H1 (cell line): ENCODE measurements around the gene MTF2. TPM values are rescaled to one million over a fixed set of nuclear protein-coding genes. Genes with fewer than 3 reads are reported as not detected.

Experiments used
- BRCA1 ChIP-seq: IDR thresholded peaks from 2 replicates; pipeline ENCODE4 v1.6.1; 2012; ENCODE audit warnings: low read depth, low read length, improper control_type of control experiment
- CHD7 ChIP-seq: fragments of 300-600 bp; sonication (generic); IDR thresholded peaks from 2 replicates; pipeline ENCODE4 v1.7.1; 2012; ENCODE audit warnings: low read length, moderate library complexity, mild to moderate bottlenecking, inconsistent platforms; ENCODE audit not compliant: insufficient replicate concordance
- GTF2F1 ChIP-seq: IDR thresholded peaks from 2 replicates; pipeline ENCODE4 v1.6.1; 2012; ENCODE audit warnings: low read depth, low read length, improper control_type of control experiment, borderline replicate concordance
- JUN ChIP-seq: IDR thresholded peaks from 2 replicates; pipeline ENCODE4 v1.6.1; 2011; ENCODE audit warnings: low read depth, mild to moderate bottlenecking, improper control_type of control experiment, low read length
- RAD21 ChIP-seq, 2 experiments: IDR thresholded peaks in 1 of 2; conservative IDR thresholded peaks in 1 of 2; 2 replicates each; pipeline ENCODE4 v1.6.1; 2011; ENCODE audit warnings: low read depth in 2 of 2, low read length in 2 of 2, improper control_type of control experiment in 1 of 2, inconsistent platforms in 1 of 2, mild to moderate bottlenecking in 1 of 2, moderate library complexity in 1 of 2
- SAP30 ChIP-seq: fragments of 300-600 bp; sonication (generic); IDR thresholded peaks from 2 replicates; pipeline ENCODE4 v1.7.1; 2012; ENCODE audit warnings: low read length, moderate library complexity, mild to moderate bottlenecking, inconsistent platforms; ENCODE audit not compliant: insufficient read depth, insufficient replicate concordance
- SIRT6 ChIP-seq: IDR thresholded peaks from one replicate; pipeline ENCODE4 v1.7.1; 2012; ENCODE audit warnings: low read length, inconsistent platforms
- TAF1 ChIP-seq: IDR thresholded peaks from 2 replicates; pipeline ENCODE4 v1.6.1; 2011; ENCODE audit warnings: mild to moderate bottlenecking, low read depth, low read length
- TBP ChIP-seq: IDR thresholded peaks from 2 replicates; pipeline ENCODE4 v1.6.1; 2011; ENCODE audit warnings: low read depth, low read length, improper control_type of control experiment
- polyA plus RNA-seq, 7 experiments: library from polyadenylated mRNA; depleted of rRNA in 3 of 7; stranded (reverse) in 5 of 7; unstranded in 2 of 7; fragments of >200 nt in 5 of 7; fragments of 200-250 nt in 2 of 7; gene quantifications; 1 replicate in 5 of 7; 2 replicates in 1 of 7; 4 replicates in 1 of 7; pipeline versions ENCODE4 v1.2.1 to v1.2.3, GENCODE V29; 2011 to 2013; ENCODE audit warnings: missing spikeins in 2 of 7, mixed read lengths in 2 of 7
- total RNA-seq: library from RNA; stranded (reverse); fragmentation: NEBNext Ultra II Directional; extraction: Animal tissue kit (Norgen Biotek cat#: 25700); gene quantifications from 2 replicates; pipeline ENCODE4 v1.2.1, GENCODE V29; 2021
- TF ChIP-seq, protein P1 (sequence below): IDR thresholded peaks from 2 replicates; pipeline ENCODE4 v1.6.1; 2012; ENCODE audit warnings: low read length, inconsistent platforms

Gene MTF2
- total and polyA plus RNA-seq, 2 of the 8 experiments (the other 6 are each of a cell fraction or from before 2014, with no cell fraction given) = 72.1 to 102 TPM

- TF ChIP-seq CHD7 (no peak), GTF2F1 (no peak), JUN (no peak), RAD21 (IDR thresholded peaks at IDR 0.05 in 1 of 2, conservative IDR thresholded peaks at IDR 0.05 in 1 of 2; ENCODE audit: low read depth in 2 of 2, low read length in 2 of 2) (no peak), SAP30 (no peak), SIRT6 (no peak), TBP (no peak), BRCA1 (no peak), TAF1 (no peak)
- TF ChIP-seq, protein P1, sequence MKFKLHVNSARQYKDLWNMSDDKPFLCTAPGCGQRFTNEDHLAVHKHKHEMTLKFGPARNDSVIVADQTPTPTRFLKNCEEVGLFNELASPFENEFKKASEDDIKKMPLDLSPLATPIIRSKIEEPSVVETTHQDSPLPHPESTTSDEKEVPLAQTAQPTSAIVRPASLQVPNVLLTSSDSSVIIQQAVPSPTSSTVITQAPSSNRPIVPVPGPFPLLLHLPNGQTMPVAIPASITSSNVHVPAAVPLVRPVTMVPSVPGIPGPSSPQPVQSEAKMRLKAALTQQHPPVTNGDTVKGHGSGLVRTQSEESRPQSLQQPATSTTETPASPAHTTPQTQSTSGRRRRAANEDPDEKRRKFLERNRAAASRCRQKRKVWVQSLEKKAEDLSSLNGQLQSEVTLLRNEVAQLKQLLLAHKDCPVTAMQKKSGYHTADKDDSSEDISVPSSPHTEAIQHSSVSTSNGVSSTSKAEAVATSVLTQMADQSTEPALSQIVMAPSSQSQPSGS = no peak
Observed at GRCh38 chr1:93087532-93087931, 8.4 kb downstream of the MTF2 start (continued).
